HG02970 (cell line): Measurements from ENCODE around the gene SPATA25.

Source experiments
- ATAC-seq: cut with Tn5 transposase; IDR thresholded peaks from one replicate; pipeline ENCODE4 v1.9.1; 2021; ENCODE audit warnings: mild to moderate bottlenecking, moderate library complexity, moderate number of reproducible peaks; ENCODE audit not compliant: unreplicated experiment, low FRiP score

The SPATA25 gene

DNA sequence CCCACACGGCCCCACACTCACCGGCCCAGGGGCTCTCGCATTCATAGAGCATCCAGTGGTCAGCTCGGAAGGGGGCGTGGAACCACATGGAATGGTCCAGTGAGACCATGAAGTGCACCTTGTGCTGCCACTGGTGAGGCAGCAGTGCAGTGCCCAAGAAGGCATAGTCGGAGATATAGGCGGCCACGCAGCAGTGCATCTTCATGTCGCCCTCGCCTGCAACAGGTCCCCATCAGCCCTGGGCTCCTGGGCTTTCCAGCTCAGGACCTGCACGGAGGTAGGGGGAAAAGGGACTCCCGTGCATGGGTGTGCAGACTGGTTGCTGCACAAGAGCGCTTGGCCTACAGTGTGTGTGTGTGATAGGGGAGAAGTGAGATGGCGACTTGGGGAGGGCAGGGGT lies 43.9 kb downstream of the SPATA25 start:
- no peak for ATAC-seq

DNA sequence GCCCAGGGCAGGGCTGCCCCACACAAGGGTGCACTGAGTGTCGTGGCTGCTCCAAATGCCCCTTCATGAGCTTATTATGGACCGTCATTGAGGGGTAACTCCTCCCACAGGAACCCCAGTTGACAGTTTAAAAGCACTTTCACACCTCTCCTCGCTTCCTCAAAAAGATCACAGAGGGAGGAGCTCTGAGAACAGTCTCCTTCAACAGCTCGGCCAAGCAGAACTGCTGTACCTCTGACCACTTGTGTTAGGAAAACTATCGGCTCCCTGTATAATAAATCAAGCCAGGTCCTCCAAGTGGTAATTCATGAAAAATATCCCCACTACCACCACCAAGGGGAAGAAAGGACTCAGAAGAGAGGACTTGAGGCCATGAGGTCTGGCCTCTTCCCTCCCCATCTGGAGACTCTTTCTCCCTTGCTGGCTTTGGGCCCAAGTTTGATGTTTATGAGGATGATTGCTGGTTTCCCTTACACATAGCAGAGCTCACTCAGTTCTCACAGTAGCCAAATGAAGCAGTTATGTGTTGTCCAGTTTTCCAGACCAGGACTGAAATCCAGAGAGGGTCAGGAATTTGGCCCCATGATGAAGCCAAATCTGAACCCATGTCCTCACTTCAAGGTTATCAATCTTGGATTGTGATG lies 45.1 kb downstream of the SPATA25 start:
- no peak for ATAC-seq

GRCh38 chr20:45841407-45842129 lies 45.9 kb downstream of the SPATA25 start:
- no peak for ATAC-seq

DNA sequence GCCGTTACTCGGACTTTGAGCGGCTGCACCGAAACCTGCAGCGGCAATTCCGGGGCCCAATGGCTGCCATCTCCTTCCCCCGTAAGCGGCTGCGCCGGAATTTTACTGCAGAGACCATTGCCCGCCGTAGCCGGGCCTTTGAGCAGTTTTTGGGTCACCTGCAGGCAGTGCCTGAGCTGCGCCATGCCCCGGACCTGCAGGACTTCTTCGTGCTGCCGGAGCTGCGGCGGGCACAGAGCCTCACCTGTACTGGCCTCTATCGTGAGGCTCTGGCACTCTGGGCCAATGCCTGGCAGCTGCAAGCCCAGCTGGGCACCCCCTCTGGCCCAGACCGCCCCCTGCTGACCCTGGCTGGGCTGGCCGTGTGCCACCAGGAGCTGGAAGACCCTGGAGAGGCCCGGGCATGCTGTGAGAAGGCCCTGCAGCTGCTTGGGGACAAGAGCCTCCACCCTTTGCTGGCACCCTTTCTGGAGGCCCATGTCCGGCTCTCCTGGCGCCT lies 46.7 kb downstream of the SPATA25 start:
- ATAC-seq = no peak

DNA sequence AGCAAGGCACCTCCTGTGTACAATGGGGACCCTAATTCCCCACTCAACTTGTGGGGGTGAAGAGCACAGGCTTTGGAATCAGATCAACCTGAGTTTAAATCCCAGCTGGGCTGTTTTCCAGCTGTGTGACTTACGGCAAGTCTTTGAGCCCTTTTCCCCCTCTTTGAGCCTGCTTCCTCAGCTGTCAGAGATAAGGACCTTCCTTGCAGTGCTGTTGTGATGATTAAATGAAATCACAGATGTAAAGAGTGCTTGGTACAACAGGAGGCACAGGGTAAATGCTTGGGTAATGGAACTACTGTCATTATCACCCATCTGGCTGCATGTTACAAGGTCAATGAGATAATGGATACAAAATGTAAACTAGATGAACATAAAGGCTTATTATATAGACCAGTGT lies 50.6 kb downstream of the SPATA25 start:
- ATAC-seq = no peak
